A673 (cell line): ENCODE results near the gene NETO2. TPM values are rescaled to one million over a fixed set of nuclear protein-coding genes. Genes with fewer than 3 reads are reported as not detected.
"Not testable (repeated sequence)": the region's sequence is repeated elsewhere in the genome, so short reads cannot be mapped to it uniquely, and the experiment has no call there.

ENCODE experiments used
- BruUV-seq: library from RNA; stranded (reverse); fragments of 400-500 nt; replicated peaks from 2 replicates; lab custom pipeline; 2021; lab: Mats Ljungman, UMichigan
- CTCF ChIA-PET: fragments of 300-600 bp; sonication (Branson Sonifier 250); formaldehyde crosslinking; loops from one replicate; lab custom pipeline; 2022; ENCODE audit warnings: antibody characterized with exemption; lab: Charles Lee
- POLR2A ChIA-PET: fragments of 300-600 bp; sonication (Branson Sonifier 250); formaldehyde crosslinking; loops from one replicate; lab custom pipeline; 2022; ENCODE audit warnings: antibody characterized with exemption; ENCODE audit not compliant: low non-redundant PET; lab: Charles Lee
- DNase-seq: peaks from one replicate; pipeline ENCODE4 v3.0.0-alpha.2; 2015; ENCODE audit warnings: low spot score
- H3K27ac ChIP-seq: fragments of 200-600 bp; sonication (generic); 2 replicates; pipeline ENCODE4 v1.5.1; 2016; ENCODE audit warnings: mixed run types, low read depth, mild to moderate bottlenecking, mixed read lengths, antibody characterized with exemption, low read length; ENCODE audit not compliant: poor library complexity, severe bottlenecking
- H3K27me3 ChIP-seq: fragments of 200-600 bp; sonication (generic); replicated peaks from 2 replicates; pipeline ENCODE4 v1.6.1; 2017; ENCODE audit warnings: mixed run types, low read depth, mild to moderate bottlenecking, mixed read lengths, antibody characterized with exemption, low read length; ENCODE audit not compliant: insufficient read depth, poor library complexity
- H3K36me3 ChIP-seq: fragments of 200-600 bp; sonication (generic); 2 replicates; pipeline ENCODE4 v1.6.1; 2016; ENCODE audit warnings: mixed run types, mild to moderate bottlenecking, mixed read lengths, antibody characterized with exemption, low read length; ENCODE audit not compliant: insufficient read depth, poor library complexity, severe bottlenecking
- H3K4me1 ChIP-seq: fragments of 200-600 bp; sonication (generic); 2 replicates; pipeline ENCODE4 v1.6.1; 2017; ENCODE audit warnings: mixed run types, mild to moderate bottlenecking, mixed read lengths, antibody characterized with exemption, low read length; ENCODE audit not compliant: insufficient read depth, poor library complexity, severe bottlenecking
- H3K4me3 ChIP-seq: fragments of 200-600 bp; sonication (generic); 2 replicates; pipeline ENCODE4 v1.5.1; 2016; ENCODE audit warnings: low read depth, mixed run types, mild to moderate bottlenecking, mixed read lengths, low read length; ENCODE audit not compliant: poor library complexity, severe bottlenecking
- H3K9me3 ChIP-seq: fragments of 200-600 bp; sonication (generic); 2 replicates; pipeline ENCODE4 v1.6.1; 2016; ENCODE audit warnings: mixed run types, low read depth, mild to moderate bottlenecking, mixed read lengths, antibody characterized with exemption, low read length; ENCODE audit not compliant: poor library complexity, severe bottlenecking
- EZH2 ChIP-seq: fragments of 200-600 bp; sonication (generic); IDR thresholded peaks from 2 replicates; pipeline ENCODE4 v1.6.1; 2017; ENCODE audit warnings: borderline replicate concordance, low read depth, mild to moderate bottlenecking, mixed read lengths, antibody characterized with exemption, low read length; ENCODE audit not compliant: poor library complexity, severe bottlenecking
- intact Hi-C: fragments of 100-400 bp; cut with micrococcal nuclease; formaldehyde crosslinking; loops from one replicate; pipeline ENCODE4 v1.10.0; 2022; ENCODE audit not compliant: unreplicated experiment
- total RNA-seq: library from RNA; stranded (reverse); gene quantifications from 2 replicates; pipeline ENCODE4 v1.2.3, GENCODE V29; 2021
- TF ChIP-seq, protein P1 (sequence below): fragments of 300-800, 200-600 bp; sonication (generic); conservative IDR thresholded peaks from 2 replicates; pipeline ENCODE4 v1.5.1; 2017; ENCODE audit warnings: low read depth, mild to moderate bottlenecking, antibody characterized with exemption, low read length, moderate library complexity, mixed read lengths

Gene NETO2
- total RNA-seq, 1 experiment from 2014 or later: 68.7 TPM

DNA sequence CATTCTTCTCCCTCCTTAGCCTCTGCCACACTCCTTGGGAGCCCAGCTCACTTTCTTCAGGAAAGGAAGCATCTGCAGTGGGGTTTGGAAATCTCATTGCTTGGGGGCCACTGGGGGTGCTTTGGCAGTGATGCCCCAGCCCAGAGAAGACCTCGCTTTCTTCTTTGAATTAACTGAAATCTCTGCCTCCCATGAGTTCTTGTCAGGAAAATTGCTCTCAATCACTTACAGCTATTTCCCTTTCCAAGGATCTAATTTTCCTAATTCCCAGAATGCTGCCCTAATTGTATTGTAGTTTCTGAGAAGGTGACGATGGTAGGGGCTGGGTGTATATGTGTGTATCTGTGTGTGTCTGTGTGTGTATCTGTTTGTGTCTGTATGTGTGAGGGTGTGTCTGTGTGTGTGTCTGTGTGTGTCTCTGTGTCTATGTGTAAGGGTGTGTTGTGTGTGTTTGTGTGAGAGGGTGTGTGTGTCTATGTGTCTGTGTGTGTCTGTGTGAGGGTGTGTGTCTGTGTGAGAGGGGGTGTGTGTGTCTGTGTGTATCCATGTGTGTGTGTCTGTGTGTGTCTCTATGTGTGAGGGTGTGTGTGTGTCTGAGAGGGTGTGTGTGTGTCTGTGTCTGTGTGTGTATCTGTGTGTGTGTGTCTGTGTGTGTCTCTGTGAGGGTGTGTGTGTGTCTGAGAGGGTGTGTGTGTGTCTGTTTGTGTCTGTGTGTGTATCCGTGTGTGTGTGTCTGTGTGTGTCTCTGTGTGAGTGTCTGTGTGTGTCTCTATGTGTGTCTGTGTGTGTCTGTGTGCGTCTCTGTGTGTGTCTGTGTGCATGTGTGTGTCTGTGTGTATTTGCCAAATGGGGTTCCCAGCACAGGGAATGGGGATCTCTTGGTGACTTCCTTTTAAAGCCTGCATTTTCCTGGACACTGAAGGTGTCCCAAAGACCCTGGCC lies 86.8 kb downstream of the NETO2 start:
- no peaks in the 10 kb centered on the region for H3K9me3 ChIP-seq
- no peaks in the 10 kb centered on the region for H3K27me3 ChIP-seq
- no peak overlapping the region for H3K27ac ChIP-seq
- intact Hi-C loops: no loop called here
- ChIA-PET POLR2A (no interaction called here), CTCF (no interaction called here)
- no peak overlapping the region for H3K4me3 ChIP-seq
- no TSS peak for BruUV-seq
- TF ChIP-seq EZH2: no peak
- TF ChIP-seq, protein P1, sequence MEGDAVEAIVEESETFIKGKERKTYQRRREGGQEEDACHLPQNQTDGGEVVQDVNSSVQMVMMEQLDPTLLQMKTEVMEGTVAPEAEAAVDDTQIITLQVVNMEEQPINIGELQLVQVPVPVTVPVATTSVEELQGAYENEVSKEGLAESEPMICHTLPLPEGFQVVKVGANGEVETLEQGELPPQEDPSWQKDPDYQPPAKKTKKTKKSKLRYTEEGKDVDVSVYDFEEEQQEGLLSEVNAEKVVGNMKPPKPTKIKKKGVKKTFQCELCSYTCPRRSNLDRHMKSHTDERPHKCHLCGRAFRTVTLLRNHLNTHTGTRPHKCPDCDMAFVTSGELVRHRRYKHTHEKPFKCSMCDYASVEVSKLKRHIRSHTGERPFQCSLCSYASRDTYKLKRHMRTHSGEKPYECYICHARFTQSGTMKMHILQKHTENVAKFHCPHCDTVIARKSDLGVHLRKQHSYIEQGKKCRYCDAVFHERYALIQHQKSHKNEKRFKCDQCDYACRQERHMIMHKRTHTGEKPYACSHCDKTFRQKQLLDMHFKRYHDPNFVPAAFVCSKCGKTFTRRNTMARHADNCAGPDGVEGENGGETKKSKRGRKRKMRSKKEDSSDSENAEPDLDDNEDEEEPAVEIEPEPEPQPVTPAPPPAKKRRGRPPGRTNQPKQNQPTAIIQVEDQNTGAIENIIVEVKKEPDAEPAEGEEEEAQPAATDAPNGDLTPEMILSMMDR: no peak
- peaks cover 8% of the 10 kb centered on the region for H3K4me1 ChIP-seq
- DNase-seq: no peak
- no peaks in the 10 kb centered on the region for H3K36me3 ChIP-seq

DNA sequence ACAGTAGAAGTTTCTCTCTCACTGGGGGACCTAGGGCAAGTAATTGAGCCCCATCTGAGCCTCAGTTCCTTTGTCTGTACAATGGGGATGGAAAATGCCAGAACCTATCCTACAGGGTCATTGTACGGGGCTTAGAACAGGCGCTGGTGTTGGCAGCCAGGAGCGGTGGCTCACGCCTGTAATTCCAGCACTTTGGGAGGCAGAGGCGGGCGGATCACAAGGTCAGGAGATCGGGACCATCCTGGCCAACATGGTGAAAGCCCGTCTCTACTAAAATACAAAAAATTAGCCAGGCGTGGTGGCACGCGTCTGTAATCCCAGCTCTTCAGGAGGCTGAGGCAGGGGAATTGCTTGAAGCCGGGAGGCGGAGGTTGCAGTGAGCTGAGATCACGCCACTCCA lies 87.7 kb downstream of the NETO2 start:
- POLR2A ChIA-PET, intact Hi-C loops, BruUV-seq: not testable (repeated sequence)

DNA sequence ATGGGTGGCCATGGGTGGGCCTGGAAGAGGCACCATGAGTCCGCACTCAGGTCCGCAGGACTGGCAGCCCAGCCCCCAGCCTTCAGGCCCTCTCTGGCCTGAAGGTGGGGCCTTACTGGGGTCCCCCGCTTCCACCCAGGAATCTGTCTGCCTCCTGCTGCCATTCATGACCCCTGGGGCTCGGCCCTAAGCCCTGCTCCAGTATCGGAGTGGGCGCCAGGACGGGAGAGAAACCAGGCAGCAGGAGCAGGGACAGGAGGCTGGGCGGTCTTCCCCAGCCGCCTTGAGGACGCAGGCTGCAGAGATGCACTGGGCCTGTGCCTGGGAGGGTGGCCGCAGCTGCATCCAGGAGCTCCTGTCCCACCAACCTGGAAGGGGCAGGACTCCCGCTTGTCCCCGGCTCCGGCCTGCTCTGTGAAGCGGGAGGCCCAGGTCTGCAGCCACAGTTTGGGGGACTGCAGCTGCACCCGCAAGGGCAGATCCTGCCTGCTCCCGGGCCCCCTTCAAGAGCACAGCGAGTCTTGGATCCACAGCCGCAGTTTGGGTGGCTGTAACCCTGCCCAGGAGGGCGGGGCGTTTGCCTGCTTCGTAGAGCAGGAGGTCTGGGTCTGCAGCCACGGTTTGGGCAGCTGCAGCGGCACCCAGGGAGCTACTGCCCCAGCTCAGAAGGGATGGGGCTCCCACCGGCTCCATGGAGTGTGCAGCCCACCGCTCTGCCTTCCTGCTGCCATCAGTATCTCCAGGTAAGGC lies 88.4 kb downstream of the NETO2 start:
- TF ChIP-seq EZH2: no peak
- TF ChIP-seq, protein P1: no peak
- Histone ChIP-seq H3K27me3 (no peaks in the 10 kb centered on the region), H3K9me3 (no peaks in the 10 kb centered on the region), H3K27ac (no peak overlapping the region), H3K4me3 (no peak overlapping the region), H3K36me3 (no peaks in the 10 kb centered on the region), H3K4me1 (peaks cover 8% of the 10 kb centered on the region)
- DNase-seq: no peak
- ChIA-PET POLR2A (no interaction called here), CTCF (no interaction called here)
- no TSS peak for BruUV-seq
- intact Hi-C loops: no loop called here

More for the DNA sequence above, 87.7 kb downstream of the NETO2 start:
- H3K9me3 ChIP-seq, H3K27ac ChIP-seq, H3K4me1 ChIP-seq, H3K36me3 ChIP-seq, CTCF ChIA-PET, DNase-seq, H3K4me3 ChIP-seq, H3K27me3 ChIP-seq: not testable (repeated sequence)
